SK-N-SH (cell line): ENCODE measurements around the gene YPEL3. TPM values are rescaled to one million over a fixed set of nuclear protein-coding genes. Genes with fewer than 3 reads are reported as not detected.

ENCODE experiments used
- CTCF ChIA-PET: fragments of 300-600, 350-600 bp; formaldehyde crosslinking; extraction: SDS; loops from one replicate; lab custom pipeline; 2021; lab: Yijun Ruan, JAX
- POLR2A ChIA-PET: fragments of 350-600 bp; sonication (Branson Sonifier 250); formaldehyde crosslinking; extraction: SDS; loops from one replicate; lab custom pipeline; 2020; ENCODE audit warnings: antibody characterized with exemption, inconsistent platforms; lab: Yijun Ruan, JAX
- DNase-seq: peaks from one replicate; pipeline ENCODE4 v3.0.0; 2012
- H2AFZ ChIP-seq: fragments of 200-600 bp; sonication (generic); 2 replicates; pipeline ENCODE4 v1.8.1; 2016; ENCODE audit warnings: antibody characterized with exemption, mild to moderate bottlenecking, low read depth
- H3F3A ChIP-seq: fragments of 200-600 bp; sonication (generic); replicated peaks from 2 replicates; pipeline ENCODE3; 2016; ENCODE audit warnings: antibody characterized with exemption, mild to moderate bottlenecking; ENCODE audit not compliant: insufficient read depth
- H3K27ac ChIP-seq, 2 experiments: fragments of 200-500 bp in 1 of 2; fragments of 200-600 bp in 1 of 2; sonication (Bioruptor generic) in 1 of 2; sonication (generic), shearing (Covaris generic) in 1 of 2; 2 replicates each; pipeline versions ENCODE4 v1.5.1 to v1.6.1; 2014 to 2016; ENCODE audit warnings: low read depth in 2 of 2, inconsistent platforms in 1 of 2, low read length in 1 of 2, mild to moderate bottlenecking in 1 of 2, mixed read lengths in 1 of 2
- H3K27me3 ChIP-seq: fragments of 200-600 bp; sonication (generic), shearing (Covaris generic); 2 replicates; pipeline ENCODE4 v1.6.1; 2016; ENCODE audit warnings: mixed run types; ENCODE audit not compliant: insufficient read depth
- H3K36me3 ChIP-seq, 2 experiments: fragments of 200-500 bp in 1 of 2; fragments of 200-600 bp in 1 of 2; sonication (Bioruptor generic) in 1 of 2; sonication (generic) in 1 of 2; replicated peaks in 1 of 2; 2 replicates each; pipeline versions ENCODE3 to v1.5.1; 2014 to 2016; ENCODE audit warnings: low read length in 1 of 2, mild to moderate bottlenecking in 1 of 2; ENCODE audit not compliant: insufficient read depth in 2 of 2, control insufficient read depth in 1 of 2
- H3K4me1 ChIP-seq, 2 experiments: fragments of 200-500 bp in 1 of 2; fragments of 200-600 bp in 1 of 2; sonication (Bioruptor generic) in 1 of 2; sonication (generic), shearing (Covaris generic) in 1 of 2; 2 replicates each; pipeline versions ENCODE4 v1.5.1 to v1.6.1; 2014 to 2016; ENCODE audit warnings: low read depth in 1 of 2, low read length in 1 of 2, mixed run types in 1 of 2; ENCODE audit not compliant: insufficient read depth in 2 of 2, control insufficient read depth in 1 of 2
- H3K4me2 ChIP-seq: fragments of 200-600 bp; sonication (generic), shearing (Covaris generic); 2 replicates; pipeline ENCODE4 v1.6.1; 2017; ENCODE audit warnings: mixed run types
- H3K4me3 ChIP-seq, 2 experiments: fragments of 200-500 bp in 1 of 2; fragments of 200-600 bp in 1 of 2; sonication (Bioruptor generic) in 1 of 2; sonication (generic), shearing (Covaris generic) in 1 of 2; 2 replicates each; pipeline versions ENCODE4 v1.5.1 to v1.8.1; 2014 to 2016; ENCODE audit warnings: low read depth in 2 of 2, inconsistent platforms in 1 of 2, low read length in 1 of 2, mild to moderate bottlenecking in 1 of 2, mixed read lengths in 1 of 2, moderate library complexity in 1 of 2
- H3K79me2 ChIP-seq: fragments of 200-600 bp; sonication (generic); 2 replicates; pipeline ENCODE4 v1.8.1; 2017; ENCODE audit warnings: mild to moderate bottlenecking; ENCODE audit not compliant: insufficient read depth
- H3K9ac ChIP-seq: fragments of 200-600 bp; sonication (generic); 2 replicates; pipeline ENCODE4 v1.6.1; 2017; ENCODE audit warnings: mixed run types
- H3K9me2 ChIP-seq: fragments of 200-600 bp; sonication (generic); 2 replicates; pipeline ENCODE4 v1.6.1; 2017; ENCODE audit warnings: mixed run types
- H3K9me3 ChIP-seq: fragments of 200-600 bp; sonication (generic); 2 replicates; pipeline ENCODE4 v1.6.1; 2017; ENCODE audit warnings: mixed run types, mild to moderate bottlenecking, moderate library complexity
- H4K20me1 ChIP-seq: fragments of 200-600 bp; sonication (generic); 2 replicates; pipeline ENCODE4 v1.6.1; 2017; ENCODE audit warnings: mild to moderate bottlenecking, mixed run types; ENCODE audit not compliant: insufficient read depth
- ELF1 ChIP-seq: IDR thresholded peaks from 2 replicates; pipeline ENCODE4 v1.4.0; 2012
- EZH2phosphoT487 ChIP-seq: fragments of 200-600 bp; sonication (generic); IDR thresholded peaks from 2 replicates; pipeline ENCODE4 v1.6.1; 2017; ENCODE audit warnings: low read depth, mixed run types, mild to moderate bottlenecking, antibody characterized with exemption, moderate library complexity, borderline replicate concordance
- FOSL2 ChIP-seq: IDR thresholded peaks from 2 replicates; pipeline ENCODE4 v1.4.0; 2012; ENCODE audit warnings: low read depth, mild to moderate bottlenecking, moderate library complexity, borderline replicate concordance
- FOXM1 ChIP-seq: IDR thresholded peaks from 2 replicates; pipeline ENCODE4 v1.4.0; 2012; ENCODE audit warnings: low read depth, mild to moderate bottlenecking
- NFIC ChIP-seq: IDR thresholded peaks from 2 replicates; pipeline ENCODE4 v1.4.0; 2012; ENCODE audit warnings: borderline replicate concordance
- NRF1 ChIP-seq: IDR thresholded peaks from 2 replicates; pipeline ENCODE4 v1.6.1; 2012; ENCODE audit warnings: low read depth, mild to moderate bottlenecking, low read length
- RCOR1 ChIP-seq: fragments of 150-350 bp; IDR thresholded peaks from 2 replicates; pipeline ENCODE4 v1.6.1; 2017; ENCODE audit warnings: antibody characterized with exemption, low read length
- RFX5 ChIP-seq: IDR thresholded peaks from 2 replicates; pipeline ENCODE4 v1.6.1; 2012; ENCODE audit warnings: mild to moderate bottlenecking, improper control_type of control experiment, low read length
- SMC3 ChIP-seq: IDR thresholded peaks from 2 replicates; pipeline ENCODE4 v1.6.1; 2012; ENCODE audit warnings: low read depth, low read length, improper control_type of control experiment
- TAF1 ChIP-seq: IDR thresholded peaks from 2 replicates; pipeline ENCODE4 v1.6.1; 2012; ENCODE audit warnings: low read depth, mild to moderate bottlenecking, low read length, moderate library complexity, borderline replicate concordance
- TCF12 ChIP-seq: IDR thresholded peaks from 2 replicates; pipeline ENCODE4 v1.4.0; 2012
- WGBS: methylation state at CpG from one replicate; pipeline ENCODE4 v1.1.6; 2017; ENCODE audit warnings: low lambda C conversion rate; 5-methylcytosine and 5-hydroxymethylcytosine counted together
- polyA plus RNA-seq, 3 experiments: library from polyadenylated mRNA; depleted of rRNA; stranded (reverse); fragments of >200 nt; gene quantifications; 2 replicates each; pipeline ENCODE4 v1.2.3, GENCODE V29; 2012
- TF ChIP-seq, protein P1 (sequence below): IDR thresholded peaks from 2 replicates; pipeline ENCODE4 v1.6.1; 2012; ENCODE audit warnings: mild to moderate bottlenecking, low read depth, low read length, moderate library complexity
- TF ChIP-seq, protein P2 (sequence below): IDR thresholded peaks from 2 replicates; pipeline ENCODE4 v1.4.0; 2012; ENCODE audit warnings: low read depth
- TF ChIP-seq, protein P3 (sequence below): fragments of 150-350 bp; IDR thresholded peaks from 2 replicates; pipeline ENCODE4 v1.6.1; 2016; ENCODE audit warnings: mild to moderate bottlenecking, low read depth, low read length
- TF ChIP-seq, protein P4 (sequence below): IDR thresholded peaks from 2 replicates; pipeline ENCODE4 v1.4.0; 2012; ENCODE audit warnings: low read depth, borderline replicate concordance
- TF ChIP-seq, protein P5 (sequence below): IDR thresholded peaks from 2 replicates; pipeline ENCODE4; 2012

YPEL3 gene
- polyA plus RNA-seq, 1 of the 3 experiments (the other 2 are of a cell fraction) = 36.6 TPM

- TF ChIP-seq, protein P1, sequence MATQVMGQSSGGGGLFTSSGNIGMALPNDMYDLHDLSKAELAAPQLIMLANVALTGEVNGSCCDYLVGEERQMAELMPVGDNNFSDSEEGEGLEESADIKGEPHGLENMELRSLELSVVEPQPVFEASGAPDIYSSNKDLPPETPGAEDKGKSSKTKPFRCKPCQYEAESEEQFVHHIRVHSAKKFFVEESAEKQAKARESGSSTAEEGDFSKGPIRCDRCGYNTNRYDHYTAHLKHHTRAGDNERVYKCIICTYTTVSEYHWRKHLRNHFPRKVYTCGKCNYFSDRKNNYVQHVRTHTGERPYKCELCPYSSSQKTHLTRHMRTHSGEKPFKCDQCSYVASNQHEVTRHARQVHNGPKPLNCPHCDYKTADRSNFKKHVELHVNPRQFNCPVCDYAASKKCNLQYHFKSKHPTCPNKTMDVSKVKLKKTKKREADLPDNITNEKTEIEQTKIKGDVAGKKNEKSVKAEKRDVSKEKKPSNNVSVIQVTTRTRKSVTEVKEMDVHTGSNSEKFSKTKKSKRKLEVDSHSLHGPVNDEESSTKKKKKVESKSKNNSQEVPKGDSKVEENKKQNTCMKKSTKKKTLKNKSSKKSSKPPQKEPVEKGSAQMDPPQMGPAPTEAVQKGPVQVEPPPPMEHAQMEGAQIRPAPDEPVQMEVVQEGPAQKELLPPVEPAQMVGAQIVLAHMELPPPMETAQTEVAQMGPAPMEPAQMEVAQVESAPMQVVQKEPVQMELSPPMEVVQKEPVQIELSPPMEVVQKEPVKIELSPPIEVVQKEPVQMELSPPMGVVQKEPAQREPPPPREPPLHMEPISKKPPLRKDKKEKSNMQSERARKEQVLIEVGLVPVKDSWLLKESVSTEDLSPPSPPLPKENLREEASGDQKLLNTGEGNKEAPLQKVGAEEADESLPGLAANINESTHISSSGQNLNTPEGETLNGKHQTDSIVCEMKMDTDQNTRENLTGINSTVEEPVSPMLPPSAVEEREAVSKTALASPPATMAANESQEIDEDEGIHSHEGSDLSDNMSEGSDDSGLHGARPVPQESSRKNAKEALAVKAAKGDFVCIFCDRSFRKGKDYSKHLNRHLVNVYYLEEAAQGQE = no peak
- TF ChIP-seq, protein P2, sequence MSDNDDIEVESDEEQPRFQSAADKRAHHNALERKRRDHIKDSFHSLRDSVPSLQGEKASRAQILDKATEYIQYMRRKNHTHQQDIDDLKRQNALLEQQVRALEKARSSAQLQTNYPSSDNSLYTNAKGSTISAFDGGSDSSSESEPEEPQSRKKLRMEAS = no peak
- TF ChIP-seq FOSL2 (no peak), TCF12 (no peak), RFX5 (no peak), ELF1 (no peak), NRF1 (no peak)
- TF ChIP-seq, all 33 proteins: peak for 0
These were observed 41.9 kb upstream of the YPEL3 start (continued) for GRCh38 chr16:30137897-30138296.

GRCh38 chr16:30136971-30137605, 41.1 kb upstream of the YPEL3 start:
- 86% methylated on average over 11 of the region's 11 CpGs for WGBS
- Histone ChIP-seq H3K9me3 (no peaks in the 10 kb centered on the region), H3K4me1 (peaks cover 0 to 10% of the 10 kb centered on the region in 2 experiments; a peak in 1 of 4 replicates), H3K4me3 (no peak overlapping the region), H3K79me2 (no peaks in the 10 kb centered on the region), H2AFZ (no peak overlapping the region), H3K9me2 (no peaks in the 10 kb centered on the region), H3K4me2 (no peak overlapping the region), H3K9ac (no peak overlapping the region), H3K27me3 (no peaks in the 10 kb centered on the region), H4K20me1 (no peaks in the 10 kb centered on the region), H3F3A (no peaks in the 10 kb centered on the region), H3K27ac (no peak overlapping the region), H3K36me3 (no peaks in the 10 kb centered on the region)
- no peak for DNase-seq
- TF ChIP-seq, protein P3, sequence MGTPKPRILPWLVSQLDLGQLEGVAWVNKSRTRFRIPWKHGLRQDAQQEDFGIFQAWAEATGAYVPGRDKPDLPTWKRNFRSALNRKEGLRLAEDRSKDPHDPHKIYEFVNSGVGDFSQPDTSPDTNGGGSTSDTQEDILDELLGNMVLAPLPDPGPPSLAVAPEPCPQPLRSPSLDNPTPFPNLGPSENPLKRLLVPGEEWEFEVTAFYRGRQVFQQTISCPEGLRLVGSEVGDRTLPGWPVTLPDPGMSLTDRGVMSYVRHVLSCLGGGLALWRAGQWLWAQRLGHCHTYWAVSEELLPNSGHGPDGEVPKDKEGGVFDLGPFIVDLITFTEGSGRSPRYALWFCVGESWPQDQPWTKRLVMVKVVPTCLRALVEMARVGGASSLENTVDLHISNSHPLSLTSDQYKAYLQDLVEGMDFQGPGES = no peak
- TF ChIP-seq RCOR1 = no peak
- TF ChIP-seq, protein P2 = no peak
- TF ChIP-seq NFIC = no peak
- TF ChIP-seq TAF1 = no peak
- TF ChIP-seq SMC3 = no peak
- no peak for TF ChIP-seq FOXM1
- TF ChIP-seq, protein P4, sequence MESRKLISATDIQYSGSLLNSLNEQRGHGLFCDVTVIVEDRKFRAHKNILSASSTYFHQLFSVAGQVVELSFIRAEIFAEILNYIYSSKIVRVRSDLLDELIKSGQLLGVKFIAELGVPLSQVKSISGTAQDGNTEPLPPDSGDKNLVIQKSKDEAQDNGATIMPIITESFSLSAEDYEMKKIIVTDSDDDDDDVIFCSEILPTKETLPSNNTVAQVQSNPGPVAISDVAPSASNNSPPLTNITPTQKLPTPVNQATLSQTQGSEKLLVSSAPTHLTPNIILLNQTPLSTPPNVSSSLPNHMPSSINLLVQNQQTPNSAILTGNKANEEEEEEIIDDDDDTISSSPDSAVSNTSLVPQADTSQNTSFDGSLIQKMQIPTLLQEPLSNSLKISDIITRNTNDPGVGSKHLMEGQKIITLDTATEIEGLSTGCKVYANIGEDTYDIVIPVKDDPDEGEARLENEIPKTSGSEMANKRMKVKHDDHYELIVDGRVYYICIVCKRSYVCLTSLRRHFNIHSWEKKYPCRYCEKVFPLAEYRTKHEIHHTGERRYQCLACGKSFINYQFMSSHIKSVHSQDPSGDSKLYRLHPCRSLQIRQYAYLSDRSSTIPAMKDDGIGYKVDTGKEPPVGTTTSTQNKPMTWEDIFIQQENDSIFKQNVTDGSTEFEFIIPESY = no peak
- TF ChIP-seq RFX5 = no peak
- TF ChIP-seq, protein P5, sequence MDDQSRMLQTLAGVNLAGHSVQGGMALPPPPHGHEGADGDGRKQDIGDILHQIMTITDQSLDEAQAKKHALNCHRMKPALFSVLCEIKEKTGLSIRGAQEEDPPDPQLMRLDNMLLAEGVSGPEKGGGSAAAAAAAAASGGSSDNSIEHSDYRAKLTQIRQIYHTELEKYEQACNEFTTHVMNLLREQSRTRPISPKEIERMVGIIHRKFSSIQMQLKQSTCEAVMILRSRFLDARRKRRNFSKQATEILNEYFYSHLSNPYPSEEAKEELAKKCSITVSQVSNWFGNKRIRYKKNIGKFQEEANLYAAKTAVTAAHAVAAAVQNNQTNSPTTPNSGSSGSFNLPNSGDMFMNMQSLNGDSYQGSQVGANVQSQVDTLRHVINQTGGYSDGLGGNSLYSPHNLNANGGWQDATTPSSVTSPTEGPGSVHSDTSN = no peak
- TF ChIP-seq EZH2phosphoT487 = no peak
- TF ChIP-seq, protein P1 = no peak
- TF ChIP-seq ELF1 = no peak
- CTCF ChIA-PET = interaction anchor here (0.7 to 1.4 kb wide), 4 partner anchors 23 to 74 kb away, joined by 3 to 4 read pairs (median 4); no protein-coding TSS in a partner anchor
- POLR2A ChIA-PET = no interaction called here
